Neural progenitor cell (in vitro differentiated cells): ENCODE results near the gene TUBB2B.

Experiments
- CTCF ChIP-seq: fragments of 200-600 bp; sonication (generic); IDR thresholded peaks from 2 replicates; pipeline ENCODE4 v1.5.1; 2017; ENCODE audit warnings: antibody characterized with exemption, mild to moderate bottlenecking
- EZH2 ChIP-seq: fragments of 200-600 bp; sonication (generic); IDR thresholded peaks from 2 replicates; pipeline ENCODE4 v1.6.1; 2017; ENCODE audit warnings: antibody characterized with exemption, mild to moderate bottlenecking, moderate library complexity
- EZH2phosphoT487 ChIP-seq: fragments of 200-600 bp; sonication (generic); IDR thresholded peaks from 2 replicates; pipeline ENCODE4 v1.6.1; 2017; ENCODE audit warnings: antibody characterized with exemption

- TF ChIP-seq CTCF = no peak
- no peak for TF ChIP-seq EZH2
- no peak for TF ChIP-seq EZH2phosphoT487
Observed at GRCh38 chr6:3214898-3215297, 12.6 kb downstream of the TUBB2B start.
